GM19452 (cell line): ENCODE results near the gene CPA2.

Experiments used
- ATAC-seq: cut with Tn5 transposase; IDR thresholded peaks from one replicate; pipeline ENCODE4 v1.9.1; 2021; ENCODE audit not compliant: unreplicated experiment

The CPA2 gene

GRCh38 chr7:130254555-130254954 lies 12.1 kb upstream of the CPA2 start:
- ATAC-seq = no peak

- no peak for ATAC-seq
Measured at GRCh38 chr7:130256704-130257103, 10.0 kb upstream of the CPA2 start.

DNA sequence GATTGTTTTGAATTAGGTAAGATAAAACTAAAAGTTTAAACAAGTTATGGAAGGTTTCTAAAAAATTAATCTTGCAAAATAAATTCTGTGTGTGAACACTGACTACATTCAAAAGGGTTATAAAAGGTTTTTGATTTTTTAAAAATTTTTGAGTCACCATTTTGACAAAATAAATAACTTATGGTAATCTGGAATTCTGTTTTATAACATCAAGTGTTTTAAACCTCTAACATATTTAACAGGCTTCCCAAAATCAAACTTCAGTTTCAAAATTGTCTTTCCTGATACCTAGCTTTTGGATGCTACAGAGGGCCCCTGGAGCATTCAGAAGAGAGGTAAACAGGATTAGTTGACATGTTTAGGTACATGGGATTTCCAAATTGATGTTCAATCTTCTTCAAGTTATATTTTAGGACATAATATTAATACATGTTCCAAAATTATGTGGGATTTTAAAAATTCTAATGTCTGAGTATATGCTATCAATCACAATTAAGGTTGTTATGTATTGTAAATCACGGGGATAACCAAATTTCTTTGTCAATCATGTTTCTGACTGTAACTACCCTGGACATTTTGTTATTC lies 8.1 kb upstream of the CPA2 start:
- ATAC-seq = no peak

DNA sequence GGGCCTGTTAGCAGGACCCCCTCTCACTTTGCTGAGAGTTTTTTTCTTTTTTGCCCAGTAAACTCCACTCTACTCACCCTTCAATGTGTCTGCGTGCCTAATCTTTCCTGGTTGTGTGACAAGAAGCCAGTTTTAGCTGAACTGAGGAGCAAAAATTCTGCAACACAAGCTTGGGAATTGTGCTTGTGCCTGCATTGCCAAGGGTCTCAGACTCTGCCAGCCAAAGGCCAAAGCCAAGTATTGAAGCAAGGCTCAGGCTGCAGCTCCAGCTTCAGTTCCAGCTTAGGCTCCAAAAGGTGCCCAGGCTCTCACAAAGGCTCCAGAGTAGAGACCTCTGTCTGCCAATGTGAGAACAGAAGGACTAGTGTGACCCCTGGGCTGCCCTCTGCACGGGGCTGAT lies 4.2 kb upstream of the CPA2 start:
- no peak for ATAC-seq

DNA sequence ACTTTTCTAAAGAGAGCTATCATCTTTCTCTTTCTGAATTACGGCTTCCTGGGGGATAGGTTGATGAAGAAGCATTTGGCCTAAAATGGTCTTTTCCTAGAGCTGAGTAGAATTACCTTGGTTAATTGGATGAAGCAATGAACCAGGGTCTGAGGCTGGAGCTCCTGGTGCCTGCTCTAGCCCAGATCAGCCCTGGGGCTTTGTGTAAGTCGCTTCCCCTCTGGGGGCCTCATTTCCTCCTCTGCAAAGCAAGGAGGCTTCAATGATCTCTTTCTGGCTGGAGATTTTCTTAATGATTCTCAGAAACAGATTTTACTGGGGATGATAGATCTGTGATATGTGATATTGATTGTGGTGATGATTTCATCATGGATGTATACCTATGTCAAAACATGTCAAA lies 3.5 kb upstream of the CPA2 start:
- no peak for ATAC-seq

DNA sequence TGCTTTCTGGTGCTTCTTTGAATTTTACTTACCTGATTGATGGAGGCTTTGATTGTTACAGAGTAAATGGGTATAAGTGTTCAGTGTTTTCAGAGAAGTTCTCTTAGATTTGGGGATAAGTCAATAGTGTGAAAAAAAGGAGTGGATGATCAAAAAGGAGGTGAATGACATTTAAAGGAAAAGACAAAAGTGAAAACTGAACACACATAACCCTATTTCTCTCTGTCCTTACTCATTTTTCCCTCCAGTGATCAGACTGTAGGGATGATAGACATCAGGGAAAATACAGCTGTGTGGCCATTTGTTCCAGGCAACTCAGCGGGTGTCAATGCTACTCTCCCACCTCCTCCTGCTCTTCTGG lies 278 bp downstream of the CPA2 start:
- no peak for ATAC-seq

- ATAC-seq = no peak
Measured at GRCh38 chr7:130268463-130269317, 2.0 kb downstream of the CPA2 start.

GRCh38 chr7:130269318-130269694 lies 2.6 kb downstream of the CPA2 start:
- no peak for ATAC-seq

GRCh38 chr7:130270947-130271800 lies 4.5 kb downstream of the CPA2 start:
- ATAC-seq = no peak

GRCh38 chr7:130272381-130273080 lies 5.9 kb downstream of the CPA2 start:
- ATAC-seq = no peak

DNA sequence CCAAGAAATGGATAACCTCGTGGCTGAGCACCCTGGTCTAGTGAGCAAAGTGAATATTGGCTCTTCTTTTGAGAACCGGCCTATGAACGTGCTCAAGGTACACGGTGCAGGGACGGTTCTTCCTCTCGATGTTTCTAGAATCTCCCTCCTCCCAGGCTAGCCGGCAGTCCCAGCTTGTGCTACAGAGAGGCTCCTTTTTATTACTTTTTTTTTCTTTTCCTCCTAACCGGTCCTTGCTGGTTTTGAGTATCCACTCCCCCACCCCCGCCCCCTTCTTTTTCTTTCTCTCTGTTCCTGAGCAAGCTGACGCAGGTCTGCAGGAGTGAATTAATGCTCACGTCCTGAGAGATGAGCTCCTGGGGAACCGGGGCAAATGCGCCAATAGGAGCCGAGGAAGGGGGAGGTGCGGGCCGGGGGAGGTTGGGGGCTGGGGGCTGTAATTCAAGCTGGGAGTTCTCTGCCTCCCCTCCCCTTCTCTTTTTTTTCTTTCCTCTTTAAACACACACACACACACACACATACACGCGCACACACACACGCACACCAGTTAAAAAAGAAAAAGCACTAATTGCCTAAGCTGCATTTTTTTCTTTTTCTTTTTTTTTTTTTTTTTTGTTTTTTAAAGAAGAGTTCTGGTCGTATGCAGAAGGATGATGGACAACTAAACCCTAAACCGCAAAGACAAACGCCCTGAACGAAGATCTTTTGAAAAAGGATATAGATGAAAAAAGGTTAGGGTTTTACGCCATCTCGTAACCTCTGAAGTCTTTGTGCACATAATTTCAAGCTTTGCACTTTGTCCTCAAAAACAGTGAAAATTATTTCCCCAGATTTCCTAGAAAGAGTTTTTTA lies 6.6 kb downstream of the CPA2 start:
- no peak for ATAC-seq

DNA sequence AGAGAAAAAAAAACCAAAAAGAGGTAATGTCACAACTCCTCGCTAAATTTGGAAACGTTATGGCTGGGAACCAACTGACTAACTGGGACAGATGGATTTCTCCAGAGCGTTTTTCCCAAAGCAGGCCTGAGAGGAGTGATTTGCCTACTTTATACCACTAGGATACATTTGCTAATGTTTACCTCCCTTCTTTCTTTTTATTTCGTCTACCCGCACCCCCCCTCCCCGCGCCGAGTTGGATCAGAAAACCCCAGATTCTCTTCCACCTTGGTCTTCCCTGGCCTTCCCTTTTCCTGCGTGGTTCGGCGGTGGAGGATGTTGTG lies 7.2 kb downstream of the CPA2 start:
- no peak for ATAC-seq

- ATAC-seq = no peak
Measured at GRCh38 chr7:130274296-130274695, 7.6 kb downstream of the CPA2 start.

- ATAC-seq = no peak
Measured at GRCh38 chr7:130274983-130275591, 8.4 kb downstream of the CPA2 start.

GRCh38 chr7:130275826-130276297 lies 9.2 kb downstream of the CPA2 start:
- ATAC-seq = no peak

- no peak for ATAC-seq
Measured at GRCh38 chr7:130276796-130277762, 10.4 kb downstream of the CPA2 start.

DNA sequence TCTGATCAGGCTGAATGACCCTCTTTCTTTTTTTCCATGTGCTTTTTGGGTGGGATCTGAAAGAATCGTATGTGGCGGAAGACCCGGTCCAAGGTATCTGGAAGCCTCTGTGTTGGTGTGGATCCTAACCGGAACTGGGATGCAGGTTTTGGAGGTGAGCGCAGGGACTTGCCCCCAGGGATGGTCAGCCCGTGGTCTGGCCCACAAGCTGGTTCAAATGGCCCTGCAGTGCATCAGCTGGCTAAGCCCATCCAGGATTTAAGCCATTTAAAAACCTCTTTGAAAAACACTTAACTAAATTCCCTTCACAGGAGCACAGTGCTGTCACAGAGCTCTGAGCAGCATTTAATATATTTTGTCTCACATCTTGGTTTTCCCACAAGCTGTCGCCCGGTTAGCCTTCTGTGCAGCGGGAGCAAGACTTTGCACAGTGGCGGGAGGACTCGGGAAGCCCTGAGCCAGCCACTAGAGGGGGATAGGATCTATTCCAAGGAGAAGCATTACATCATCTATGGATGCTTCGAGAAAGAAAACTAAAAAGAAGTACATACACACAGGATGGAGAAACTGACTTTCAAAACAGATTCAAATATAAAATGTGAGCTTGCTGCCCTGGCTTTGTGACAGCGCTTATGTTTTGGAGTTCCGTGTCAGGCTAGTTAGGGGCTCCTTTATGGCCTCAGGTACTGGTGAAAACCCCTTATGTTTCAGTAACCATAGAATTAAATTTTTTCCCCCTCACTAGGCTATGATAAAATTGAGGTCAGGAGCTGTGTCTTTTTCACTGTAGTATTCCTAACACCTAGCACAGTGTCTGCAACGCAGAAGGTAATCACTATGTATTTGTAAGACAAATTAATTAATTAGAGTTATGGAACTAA lies 11.3 kb downstream of the CPA2 start:
- no peak for ATAC-seq

- ATAC-seq = no peak
Measured at GRCh38 chr7:130278860-130279259, 12.2 kb downstream of the CPA2 start.
